Measurements from ENCODE around the gene CCDC167. TPM values are rescaled to one million over a fixed set of nuclear protein-coding genes. Genes with fewer than 3 reads are reported as not detected.

Gene CCDC167
- total and polyA plus RNA-seq, 2 of the 8 experiments (the other 6 are each of a cell fraction or from before 2014, with no cell fraction given) = 11.0 to 26.5 TPM

- no peak for TF ChIP-seq CHD2 (IDR thresholded peaks at IDR 0.05; ENCODE audit: low read length)
- no peak for TF ChIP-seq CTBP2 (IDR thresholded peaks at IDR 0.05; ENCODE audit: borderline replicate concordance, insufficient read depth, insufficient read length, low read length)
- TF ChIP-seq POLR2A (IDR thresholded peaks at IDR 0.05; ENCODE audit: control extremely low read depth in 1 of 2, low read depth in 2 of 2, low read length in 2 of 2) = no peak
- no peak for TF ChIP-seq SUZ12 (IDR thresholded peaks at IDR 0.05; ENCODE audit: low read length)
- no peak for TF ChIP-seq KDM5A (IDR thresholded peaks at IDR 0.05; ENCODE audit: low read length)
- no peak for TF ChIP-seq CTCF (IDR thresholded peaks at IDR 0.05; ENCODE audit: control extremely low read depth in 1 of 3, insufficient read depth in 1 of 3, low read depth in 1 of 3, low read length in 3 of 3)
- no peak for TF ChIP-seq KDM4A (IDR thresholded peaks at IDR 0.05; ENCODE audit: low read depth, low read length, severe bottlenecking)
- TF ChIP-seq MAFK (IDR thresholded peaks at IDR 0.05; ENCODE audit: low read depth, low read length) = no peak
These were observed 26.2 kb downstream of the CCDC167 start (continued) for GRCh38 chr6:37473364-37474095.
